Activated CD8-positive, alpha-beta memory T cell treated with anti-CD3 and anti-CD28 coated beads, Interleukin-2, amount 50 U/mL, for 1 hour (primary cell): ENCODE measurements around the gene DNAL4.
A peak's percentile ranks its signal among the peaks of the same experiment; 100 is the strongest.

Source experiments
- DNase-seq: peaks from one replicate; pipeline ENCODE4 v3.0.0-alpha.2; 2020; ENCODE audit errors: extremely low read depth

The DNAL4 gene

GRCh38 chr22:38793721-38794466 is at the start of gene DNAL4:
TSS of gene DNAL4 (minus strand) at chr22:38794143. CDS start at chr22:38782731, 11,412 bp downstream.
- peak; percentile 79 for DNase-seq

GRCh38 chr22:38843201-38843656 is 49.3 kb upstream of the DNAL4 start:
- no peak for DNase-seq

- no peak for DNase-seq
Measured at GRCh38 chr22:38842512-38843200, 48.7 kb upstream of the DNAL4 start.

GRCh38 chr22:38841635-38842034 is 47.7 kb upstream of the DNAL4 start:
- DNase-seq: no peak

- no peak for DNase-seq
Measured at GRCh38 chr22:38841211-38841610, 47.3 kb upstream of the DNAL4 start.

GRCh38 chr22:38840129-38840528 is 46.2 kb upstream of the DNAL4 start:
- DNase-seq: no peak

- DNase-seq: no peak
Measured at GRCh38 chr22:38839686-38840085, 45.7 kb upstream of the DNAL4 start.

GRCh38 chr22:38837414-38837928 is 43.5 kb upstream of the DNAL4 start:
- no peak for DNase-seq

- DNase-seq: no peak
Measured at GRCh38 chr22:38835888-38836301, 42.0 kb upstream of the DNAL4 start.

GRCh38 chr22:38834991-38835390 is 41.0 kb upstream of the DNAL4 start:
- DNase-seq: no peak

GRCh38 chr22:38834215-38834953 is 40.4 kb upstream of the DNAL4 start:
- DNase-seq: no peak

- no peak for DNase-seq
Measured at GRCh38 chr22:38833061-38833460, 39.1 kb upstream of the DNAL4 start.

- no peak for DNase-seq
Measured at GRCh38 chr22:38832005-38832978, 38.3 kb upstream of the DNAL4 start.

- DNase-seq: no peak
Measured at GRCh38 chr22:38831166-38831945, 37.4 kb upstream of the DNAL4 start.

- no peak for DNase-seq
Measured at GRCh38 chr22:38830845-38831108, 36.8 kb upstream of the DNAL4 start.

GRCh38 chr22:38830026-38830844 is 36.3 kb upstream of the DNAL4 start:
- DNase-seq: no peak

- DNase-seq: no peak
Measured at GRCh38 chr22:38829485-38829884, 35.5 kb upstream of the DNAL4 start.

- DNase-seq: no peak
Measured at GRCh38 chr22:38828616-38829205, 34.8 kb upstream of the DNAL4 start.

GRCh38 chr22:38828191-38828590 is 34.2 kb upstream of the DNAL4 start:
- DNase-seq: no peak
